Hematopoietic multipotent progenitor cell treated with erythropoietin and hydrocortisone succinate and interleukin-3 and kit ligand, for 17 days (in vitro differentiated cells): Measurements from ENCODE around the gene MICAL3.
A peak's percentile ranks its signal among the peaks of the same experiment; 100 is the strongest.

ENCODE experiments used
- DNase-seq: peaks from one replicate; pipeline ENCODE4 v3.0.0-alpha.2; 2015; ENCODE audit warnings: low spot score

MICAL3 gene

GRCh38 chr22:17927062-17927461, 97.3 kb downstream of the MICAL3 start:
- no peak for DNase-seq

- no peak for DNase-seq
Observed at GRCh38 chr22:17926516-17926915, 97.8 kb downstream of the MICAL3 start.

- DNase-seq: no peak
Observed at GRCh38 chr22:17925431-17925841, 98.9 kb downstream of the MICAL3 start.

- no peak for DNase-seq
Observed at GRCh38 chr22:17924735-17925364, 99.5 kb downstream of the MICAL3 start.

- DNase-seq: no peak
Observed at GRCh38 chr22:17924076-17924475, 100.3 kb downstream of the MICAL3 start.

- DNase-seq: no peak
Observed at GRCh38 chr22:17922925-17923903, 101.1 kb downstream of the MICAL3 start.

GRCh38 chr22:17921871-17922821, 102.2 kb downstream of the MICAL3 start:
- no peak for DNase-seq

GRCh38 chr22:17920992-17921650, 103.2 kb downstream of the MICAL3 start:
- DNase-seq: no peak

GRCh38 chr22:17920145-17920605, 104.2 kb downstream of the MICAL3 start:
- DNase-seq: peak; percentile 74

- no peak for DNase-seq
Observed at GRCh38 chr22:17919276-17920144, 104.9 kb downstream of the MICAL3 start.

GRCh38 chr22:17918840-17919239, 105.5 kb downstream of the MICAL3 start:
- DNase-seq: no peak

- DNase-seq: peak; percentile 88
Observed at GRCh38 chr22:17917490-17917983, 106.8 kb downstream of the MICAL3 start.

GRCh38 chr22:17916226-17916889, 108.0 kb downstream of the MICAL3 start:
- no peak for DNase-seq

- no peak for DNase-seq
Observed at GRCh38 chr22:17915676-17916075, 108.7 kb downstream of the MICAL3 start.

- no peak for DNase-seq
Observed at GRCh38 chr22:17915188-17915587, 109.2 kb downstream of the MICAL3 start.

- DNase-seq: no peak
Observed at GRCh38 chr22:17914474-17914873, 109.9 kb downstream of the MICAL3 start.

- DNase-seq: peak; percentile 55
Observed at GRCh38 chr22:17913801-17914347, 110.5 kb downstream of the MICAL3 start.

- no peak for DNase-seq
Observed at GRCh38 chr22:17912945-17913721, 111.2 kb downstream of the MICAL3 start.

GRCh38 chr22:17911887-17912286, 112.5 kb downstream of the MICAL3 start:
- DNase-seq: no peak
